Activated CD4-positive, alpha-beta T cell treated with anti-CD3 and anti-CD28 coated beads, Interleukin-2, Interleukin-6, amounts not matched to agents 100 ng/mL and 50 ng/mL, durations not matched to agents 16 hours and 8 hours (primary cell): Measurements from ENCODE around the gene CHST3.
"Not testable (repeated sequence)": the region's sequence is repeated elsewhere in the genome, so short reads cannot be mapped to it uniquely, and the experiment has no call there.

Source experiments
- DNase-seq: peaks from one replicate; pipeline ENCODE4 v3.0.0-alpha.2; 2020

CHST3 gene

DNA sequence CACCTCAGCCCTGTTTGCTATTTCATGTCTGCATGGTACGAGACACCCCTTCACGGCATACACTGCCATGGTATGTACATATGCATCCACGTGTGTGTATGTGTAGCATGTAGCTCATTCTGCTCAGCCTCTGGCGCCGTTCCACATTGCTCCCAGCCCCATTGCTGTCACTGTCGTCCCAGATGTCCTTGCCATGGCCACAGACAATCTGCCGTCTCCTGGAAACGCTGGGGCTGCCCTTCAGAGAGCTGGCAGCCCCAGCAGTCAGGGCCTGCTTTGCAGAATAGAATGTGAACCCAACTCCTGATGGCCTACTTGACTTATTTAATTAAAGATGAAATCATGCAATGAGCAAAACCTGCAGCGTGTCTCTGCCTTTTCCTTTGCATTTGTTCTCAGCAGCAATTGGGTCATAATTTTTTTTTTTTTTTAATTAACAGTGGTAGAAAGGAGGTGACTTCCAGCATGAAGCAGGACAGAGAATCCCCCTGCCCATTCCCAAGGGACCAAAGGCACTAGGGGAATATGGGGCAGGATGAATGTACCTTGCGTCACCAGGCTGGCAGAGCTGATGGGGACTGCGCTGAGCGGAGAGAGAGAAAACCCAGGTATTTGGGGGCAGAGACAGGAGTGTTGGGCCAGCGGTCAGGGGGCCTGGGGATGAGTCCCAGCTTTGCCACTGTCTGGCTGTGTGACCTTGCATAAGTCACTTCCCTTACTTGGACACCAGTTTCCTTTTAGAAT, 49.2 kb downstream of the CHST3 start:
- no peak for DNase-seq

DNA sequence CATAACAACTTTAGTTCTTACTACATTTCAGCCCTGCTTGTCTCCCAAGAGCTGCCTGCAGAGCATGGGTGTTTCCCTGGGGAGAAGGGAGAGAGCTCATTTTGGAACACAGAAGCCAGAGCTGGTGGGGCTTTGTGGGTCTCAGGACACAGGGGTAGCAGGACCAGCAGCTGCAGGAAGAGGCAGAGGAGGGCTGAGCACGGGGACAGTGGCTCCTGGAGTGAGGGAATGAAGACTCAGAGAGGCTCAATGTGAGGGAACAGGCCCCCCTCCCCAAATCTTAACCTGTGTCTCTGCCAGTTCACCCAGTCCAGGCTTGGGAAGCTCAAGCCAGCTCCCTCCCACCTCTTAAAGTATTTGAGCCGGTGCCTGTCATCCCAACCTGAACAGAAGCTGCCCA, 50.0 kb downstream of the CHST3 start:
- DNase-seq = no peak

- no peak for DNase-seq
Observed at GRCh38 chr10:72014785-72015480, 50.7 kb downstream of the CHST3 start.

DNA sequence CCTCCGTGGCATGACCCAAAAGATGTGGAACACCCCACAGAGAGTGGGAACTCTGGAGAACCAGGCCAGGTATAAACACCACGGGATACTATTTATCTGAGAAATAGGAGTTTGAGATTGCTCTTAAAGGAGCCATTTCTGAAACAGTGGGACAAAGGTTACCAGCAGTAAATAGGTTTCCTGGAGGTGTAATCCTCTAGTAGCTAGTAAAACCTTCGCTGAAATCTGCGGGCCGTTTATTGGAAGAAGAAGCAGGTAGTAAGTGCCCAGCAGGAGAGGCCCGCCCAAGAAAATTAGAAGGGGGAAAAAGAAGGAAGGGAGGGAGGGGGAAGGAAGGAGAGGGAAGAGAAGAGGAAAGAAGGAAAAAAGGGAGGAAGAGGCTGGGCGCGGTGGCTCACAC, 51.6 kb downstream of the CHST3 start:
- DNase-seq = no peak

GRCh38 chr10:72016608-72017300, 52.6 kb downstream of the CHST3 start:
- no peak for DNase-seq

- no peak for DNase-seq
Observed at GRCh38 chr10:72019085-72019876, 55.1 kb downstream of the CHST3 start.

DNA sequence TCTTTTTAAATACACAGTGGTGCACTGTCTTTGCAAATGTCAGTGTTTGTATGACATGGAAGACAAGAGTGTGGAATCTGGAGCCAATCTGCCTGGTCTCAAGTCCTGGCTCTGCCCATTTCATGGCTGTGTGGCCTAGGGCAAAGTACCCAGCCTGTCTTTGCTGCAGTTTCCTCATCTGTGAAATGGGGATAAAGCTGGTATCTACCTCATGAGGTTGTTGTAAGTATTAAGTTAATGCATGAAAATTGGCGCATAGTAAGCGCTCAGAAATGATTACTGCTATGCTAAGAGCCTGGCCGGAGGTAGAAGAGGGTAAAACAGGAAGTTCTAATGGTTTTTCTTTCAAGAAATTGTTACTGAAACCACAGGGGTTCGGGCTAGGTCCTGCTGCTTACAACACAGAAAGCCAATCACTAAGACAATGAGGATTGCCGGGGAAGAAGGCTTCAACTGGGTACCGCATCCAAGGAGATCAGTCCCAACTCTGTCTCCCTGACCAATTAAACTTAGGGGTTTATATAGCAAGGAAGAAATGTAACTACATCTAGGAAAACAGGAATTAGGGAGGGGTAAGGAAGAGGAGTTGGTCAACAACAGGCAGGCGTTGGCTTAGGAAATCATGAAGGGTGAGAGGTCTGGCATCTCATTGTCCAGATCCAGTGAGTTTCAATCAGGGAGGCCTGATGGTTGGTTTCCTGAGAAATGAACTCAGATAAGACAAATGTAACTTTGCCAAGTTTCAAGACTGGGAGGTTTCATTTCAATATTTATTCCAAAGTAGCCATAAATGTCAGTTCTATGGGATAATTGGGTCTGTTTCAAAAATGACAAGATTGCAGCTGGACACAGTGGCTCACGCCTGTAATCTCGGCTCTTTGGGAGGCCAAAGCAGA, 57.0 kb downstream of the CHST3 start:
- DNase-seq = no peak

DNA sequence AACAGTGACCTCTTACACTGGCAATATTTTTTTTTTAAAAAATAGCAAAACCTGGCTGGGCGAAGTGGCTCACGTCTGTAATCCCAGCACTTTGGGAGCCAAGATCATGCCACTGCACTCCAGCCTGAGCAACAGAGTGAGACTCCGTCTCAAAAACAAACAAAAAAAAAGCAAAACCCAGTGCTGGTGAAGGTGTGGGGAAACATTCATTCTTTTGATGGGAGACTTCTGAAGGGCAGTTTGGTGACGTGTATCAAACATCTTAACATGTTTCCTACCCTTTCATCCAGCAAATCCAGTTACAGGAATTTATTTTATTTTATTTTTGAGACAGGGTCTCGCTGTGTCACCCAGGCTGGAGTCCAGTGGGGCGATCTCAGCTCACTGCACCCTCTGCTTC, 58.0 kb downstream of the CHST3 start:
- no peak for DNase-seq

GRCh38 chr10:72024596-72024995, 60.4 kb downstream of the CHST3 start:
- DNase-seq = no peak

- DNase-seq = no peak
Observed at GRCh38 chr10:72025400-72025799, 61.2 kb downstream of the CHST3 start.

DNA sequence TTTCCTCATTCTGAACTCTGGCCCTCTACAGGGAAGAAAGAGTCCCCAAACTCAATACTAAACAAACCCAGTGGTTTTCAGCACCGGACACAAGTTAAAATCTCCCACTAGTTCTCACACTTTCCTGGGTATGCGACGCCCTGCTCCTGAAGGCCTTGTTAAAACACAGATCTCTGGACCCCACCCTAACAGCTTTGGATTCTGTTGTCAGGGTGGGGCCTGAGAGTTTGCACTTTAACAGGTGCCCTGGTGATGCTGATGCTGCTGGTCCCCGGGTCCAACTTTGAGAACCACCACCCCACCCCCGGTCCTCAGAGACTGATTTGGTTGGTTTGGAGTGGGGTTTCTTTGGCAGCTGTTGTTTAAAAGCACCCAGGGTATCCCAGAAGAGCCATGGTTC, 61.6 kb downstream of the CHST3 start:
- no peak for DNase-seq

DNA sequence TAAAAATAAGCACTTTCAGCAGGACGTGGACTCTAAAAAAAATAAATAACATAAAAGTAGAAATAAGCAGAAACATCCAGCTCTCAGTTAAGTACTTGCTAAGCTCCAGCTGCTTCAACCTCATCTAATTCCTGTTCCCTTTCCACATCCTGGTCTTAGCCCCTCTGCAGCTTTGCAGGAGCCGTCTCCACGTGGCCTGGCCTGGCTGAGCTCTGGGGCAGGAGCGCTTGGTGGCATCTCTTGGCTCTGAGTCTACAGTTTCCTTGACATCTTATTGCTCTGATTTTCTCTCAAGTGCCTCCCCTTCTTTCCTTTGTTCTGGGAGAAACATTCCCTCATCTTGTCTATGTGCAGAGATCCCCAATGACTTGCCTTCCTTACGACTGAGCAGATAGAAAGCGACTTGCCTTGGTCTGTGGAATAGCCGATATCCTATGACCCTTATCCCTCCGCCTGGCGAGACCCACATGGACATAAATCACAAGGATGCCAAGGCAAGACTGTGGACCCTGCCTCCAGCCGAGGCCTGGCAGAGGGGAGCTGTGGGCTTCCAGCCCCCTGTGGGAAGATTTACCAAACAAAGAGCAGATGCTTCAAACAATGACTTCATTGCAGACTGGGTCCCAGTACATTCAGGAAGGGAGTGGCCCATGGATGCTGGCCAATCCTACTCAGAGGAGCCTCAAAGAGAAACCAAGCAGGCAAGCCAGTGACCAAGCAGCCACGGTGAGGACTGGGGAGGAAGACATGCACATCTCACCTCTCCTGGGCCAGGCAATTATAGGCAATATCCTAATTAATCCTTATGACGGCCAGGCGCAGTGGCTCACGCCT, 62.3 kb downstream of the CHST3 start:
- no peak for DNase-seq

- no peak for DNase-seq
Observed at GRCh38 chr10:72027498-72027897, 63.3 kb downstream of the CHST3 start.

GRCh38 chr10:72029414-72029813, 65.2 kb downstream of the CHST3 start:
- no peak for DNase-seq

GRCh38 chr10:72030762-72031543, 66.8 kb downstream of the CHST3 start:
- no peak for DNase-seq

GRCh38 chr10:72031706-72032105, 67.5 kb downstream of the CHST3 start:
- DNase-seq = no peak

DNA sequence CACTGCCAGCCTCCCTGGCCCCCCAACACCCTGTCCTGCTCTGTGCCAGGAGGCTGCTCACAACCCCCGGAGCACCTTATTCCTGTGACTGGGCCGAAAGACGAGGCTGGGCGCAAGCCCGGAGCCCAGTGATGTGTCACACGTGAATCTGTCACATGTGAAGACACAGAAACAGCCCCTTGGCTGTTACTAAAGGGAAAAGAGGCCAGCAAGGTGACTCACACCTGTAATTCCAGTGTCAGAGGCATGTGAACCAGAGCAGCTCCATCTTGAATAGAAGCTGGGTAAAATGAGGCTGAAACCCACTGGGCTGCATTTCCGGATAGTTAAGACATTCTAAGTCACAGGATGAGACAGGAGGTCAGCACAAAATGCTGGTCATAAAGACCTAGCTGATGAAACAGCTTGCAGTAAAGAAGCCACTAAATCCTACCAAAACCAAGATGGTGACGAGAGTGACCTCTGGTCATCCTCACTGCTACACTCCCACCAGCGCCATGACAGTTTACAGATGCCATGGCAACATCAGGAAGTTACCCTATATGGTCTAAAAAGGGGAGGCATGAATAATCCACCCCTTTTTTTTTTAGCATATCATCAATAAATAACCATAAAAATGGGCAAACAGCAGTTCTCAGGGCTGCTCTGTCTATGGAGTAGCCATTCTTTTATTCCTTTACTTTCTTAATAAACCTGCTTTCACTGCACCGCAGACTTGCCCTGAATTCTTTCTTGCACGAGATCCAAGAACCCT, 68.4 kb downstream of the CHST3 start:
- DNase-seq = not testable (repeated sequence)

- no peak for DNase-seq
Observed at GRCh38 chr10:72034040-72034499, 69.9 kb downstream of the CHST3 start.

DNA sequence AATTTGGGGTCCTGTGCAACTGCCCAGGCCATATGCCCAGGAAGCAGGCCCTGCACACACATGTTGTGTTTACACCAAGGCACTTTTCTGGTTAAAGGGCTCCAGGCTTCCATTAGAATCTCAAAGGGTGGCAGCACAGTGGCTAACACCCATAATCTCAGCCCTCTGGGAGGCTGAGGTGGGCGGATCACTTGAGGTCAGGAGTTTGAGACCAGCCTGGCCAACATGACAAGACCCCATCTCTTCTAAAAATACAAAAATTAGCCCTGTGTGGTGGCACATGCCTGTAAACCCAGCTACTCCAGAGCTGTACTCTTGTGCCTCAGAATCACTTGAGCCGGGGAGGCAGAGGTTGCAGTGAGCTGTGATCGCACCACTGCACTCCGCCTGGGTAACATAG, 70.6 kb downstream of the CHST3 start:
- DNase-seq = no peak
